Stimulated activated CD4-positive, alpha-beta T cell treated with anti-CD3 and anti-CD28 coated beads, Interleukin-1b, Interleukin-23, amount 100 ng/mL, for 48 hours (primary cell): ENCODE results near the gene TLK1.
A peak's percentile ranks its signal among the peaks of the same experiment; 100 is the strongest.

Experiments
- DNase-seq: peaks from one replicate; pipeline ENCODE4 v3.0.0-alpha.2; 2020

TLK1 gene

DNA sequence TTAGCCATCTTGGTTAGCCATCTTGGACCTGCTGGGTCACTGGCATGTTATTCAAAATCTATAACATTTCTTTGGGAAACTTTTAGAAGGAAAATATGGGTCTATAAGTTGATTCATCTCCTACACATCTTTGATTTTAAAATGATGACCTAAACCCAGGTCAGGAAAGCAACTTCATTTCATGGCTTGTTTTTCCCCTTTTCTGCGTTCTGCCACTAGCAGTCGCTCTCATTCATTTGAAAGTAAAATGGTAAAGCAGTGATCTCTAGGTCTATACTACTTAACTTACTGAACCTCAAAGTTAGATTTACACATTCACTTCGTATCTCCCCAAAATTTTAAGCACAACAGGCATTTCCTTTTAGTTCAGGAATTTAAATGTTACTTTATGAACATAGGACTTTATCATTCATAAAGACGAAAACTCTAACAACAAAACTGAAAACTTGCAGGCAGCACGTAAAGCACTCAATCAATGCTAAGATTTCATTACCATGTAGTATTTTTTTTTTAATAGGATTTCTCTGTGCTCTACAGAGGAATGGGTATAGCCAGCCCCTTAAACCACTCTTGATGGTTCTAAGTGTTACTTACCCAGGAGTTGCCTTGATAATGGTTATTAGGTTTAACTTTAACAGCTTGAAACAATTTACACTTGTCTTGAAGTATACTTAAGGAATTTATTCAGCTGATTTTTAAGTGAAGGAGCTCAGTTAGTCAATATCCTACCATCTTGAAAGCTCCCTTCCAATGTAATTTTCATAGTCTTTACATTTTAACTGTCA, 169.1 kb downstream of the TLK1 start:
- no peak for DNase-seq

DNA sequence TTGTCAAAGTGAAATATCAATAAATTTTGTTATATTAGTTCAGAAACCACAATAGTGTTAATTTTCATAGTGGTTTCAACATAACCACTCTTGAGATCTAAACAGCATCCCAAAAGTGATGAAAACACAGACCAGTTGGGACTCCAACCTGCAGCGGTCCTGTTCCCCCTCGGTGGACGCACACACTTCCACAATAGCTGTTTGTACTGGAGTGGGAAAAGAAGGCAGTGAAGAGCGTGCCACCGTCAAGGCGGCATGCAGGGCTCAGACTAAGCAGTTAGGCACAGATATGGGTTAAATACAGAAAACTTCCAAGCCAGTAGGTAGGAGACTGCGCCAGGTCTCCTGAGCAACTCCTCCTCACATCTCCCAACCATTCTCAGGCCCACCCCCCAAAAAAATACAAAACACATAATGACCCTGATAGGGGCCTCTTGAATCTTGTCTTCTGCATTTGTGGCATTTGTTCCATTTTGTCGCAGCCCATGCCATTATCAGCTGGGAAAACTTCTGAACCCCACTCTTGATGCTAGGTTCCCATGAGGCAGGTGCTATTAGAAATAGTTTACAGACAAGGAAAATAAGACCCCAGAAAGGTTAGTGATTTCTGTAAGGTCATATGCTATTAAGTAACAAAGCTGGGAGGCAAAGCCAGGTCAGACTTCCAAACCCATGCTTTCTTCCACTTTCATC, 174.0 kb downstream of the TLK1 start:
- no peak for DNase-seq

DNA sequence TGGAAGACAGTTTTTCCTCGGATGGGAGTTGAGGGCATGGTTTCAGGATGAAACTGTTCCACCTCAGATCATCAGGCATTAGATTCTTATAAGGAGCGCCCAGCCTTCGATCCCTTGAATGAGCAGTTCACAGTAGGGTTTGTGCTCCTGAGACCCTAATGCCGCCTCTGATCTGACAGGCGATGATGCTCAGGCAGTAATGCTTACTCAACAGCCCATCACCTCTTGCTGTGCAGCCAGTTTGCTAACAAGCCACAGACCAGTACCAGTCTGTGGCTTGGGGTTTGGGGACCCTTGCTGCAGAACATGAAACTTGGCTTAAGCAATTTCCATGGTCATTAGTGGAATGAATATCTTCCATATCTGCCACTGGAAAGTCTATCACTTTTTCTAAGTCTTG, 175.3 kb downstream of the TLK1 start:
- DNase-seq, result no peak

DNA sequence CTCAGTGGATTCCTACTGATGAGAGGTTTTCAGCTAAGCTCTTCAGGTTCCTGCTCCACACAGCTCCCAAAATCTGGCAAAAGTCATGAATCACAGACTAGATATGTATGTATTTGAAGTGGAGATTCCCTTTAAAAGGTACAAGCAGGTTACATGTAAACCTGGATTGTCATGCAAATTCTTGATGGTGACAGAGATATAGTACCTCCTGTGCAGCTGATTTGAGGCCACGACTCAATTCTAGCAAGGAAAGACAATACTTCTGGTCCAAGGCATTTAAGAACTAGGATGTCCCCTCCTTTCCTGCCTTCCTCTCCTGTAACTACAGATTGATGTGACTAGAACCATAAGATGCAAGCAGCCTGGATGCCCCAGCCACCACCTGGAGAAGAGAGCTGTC, 176.6 kb downstream of the TLK1 start:
- no peak for DNase-seq

DNA sequence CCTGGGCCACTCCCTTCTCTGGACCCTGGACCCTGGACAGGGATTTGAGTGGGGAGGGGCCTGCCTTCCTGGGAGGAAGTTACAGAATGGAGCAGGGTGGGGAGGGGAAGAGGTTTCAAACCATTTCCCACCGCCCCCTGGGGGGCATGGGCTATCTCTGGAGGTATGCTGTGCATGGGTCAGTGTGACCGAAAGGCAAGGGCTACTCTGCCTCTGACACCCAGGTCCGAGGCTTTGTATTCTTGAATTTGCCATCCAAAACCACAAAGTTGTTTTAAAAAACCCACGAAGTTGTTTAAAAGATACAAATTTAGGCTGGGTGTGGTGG, 184.8 kb downstream of the TLK1 start:
- DNase-seq, result no peak

DNA sequence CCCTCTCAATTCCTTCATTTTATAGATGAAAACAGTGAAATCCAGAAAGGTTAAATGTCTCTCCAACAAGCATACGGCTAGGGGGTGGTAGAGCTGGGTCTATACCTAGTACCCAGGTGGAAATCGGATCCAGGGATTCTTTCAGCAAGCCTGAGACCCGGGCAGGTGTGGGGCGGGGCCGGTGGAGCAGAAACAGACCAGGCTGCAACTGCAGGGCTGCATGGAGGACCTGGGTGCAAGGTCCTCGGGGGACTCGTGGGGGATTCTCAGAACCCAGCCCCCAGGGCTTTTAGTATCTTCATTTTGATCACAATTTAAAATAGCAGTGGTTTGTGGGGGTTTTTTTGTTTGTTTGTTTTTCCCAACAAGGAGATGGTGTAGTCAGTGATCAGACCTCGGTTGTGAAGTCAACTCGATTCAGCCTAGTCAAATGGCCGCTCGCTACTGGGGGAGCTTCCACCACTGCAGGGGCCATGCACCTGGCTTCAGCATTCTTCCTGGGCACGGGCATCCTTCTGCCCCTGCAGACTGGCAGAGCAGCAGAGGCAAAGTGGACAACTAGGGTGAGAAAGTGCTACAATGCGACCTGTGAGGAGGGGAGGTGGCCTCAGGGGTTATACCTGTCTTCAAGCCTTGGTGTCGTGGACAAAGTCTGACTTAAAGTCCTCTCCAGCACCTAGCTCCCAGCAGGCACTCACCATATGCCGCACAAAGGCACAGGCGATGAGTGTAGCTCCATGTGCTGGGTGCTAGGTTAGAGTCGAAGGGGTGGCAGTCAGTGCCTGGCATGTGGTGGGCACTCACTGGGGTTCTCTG, 185.4 kb downstream of the TLK1 start:
- no peak for DNase-seq

DNA sequence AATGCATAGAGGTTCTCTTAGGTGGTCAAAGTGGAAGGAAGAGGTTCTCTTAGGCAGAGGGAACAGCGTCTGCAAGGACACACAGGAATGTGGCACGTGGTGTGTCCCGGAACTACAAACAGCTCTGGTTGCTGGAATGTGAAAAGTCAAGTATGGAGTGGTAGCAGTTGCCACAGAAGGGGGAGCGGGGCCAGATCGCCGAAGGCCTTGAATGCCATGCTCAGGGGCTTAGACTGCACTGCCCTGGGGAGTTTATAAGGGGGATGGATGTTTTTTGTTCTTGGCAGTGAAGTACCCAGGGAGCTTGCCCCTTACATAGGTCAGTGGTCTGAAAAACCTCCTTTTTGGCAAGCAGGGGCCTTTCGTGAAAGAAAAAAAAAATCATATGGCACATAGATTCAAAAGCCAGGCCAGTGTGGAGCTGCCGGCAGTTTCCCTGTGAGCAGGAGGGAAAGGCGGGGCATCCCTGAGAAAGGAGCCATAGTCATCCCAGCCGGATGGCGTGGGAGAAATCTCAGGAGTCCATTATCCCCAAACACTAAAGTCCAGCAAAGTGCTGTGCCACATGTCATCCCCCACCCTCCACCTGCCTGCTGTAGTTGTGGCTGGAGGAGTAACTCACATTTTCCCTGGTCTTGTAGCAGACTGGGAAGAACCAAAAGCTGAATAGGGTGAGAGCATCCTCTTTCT, 186.2 kb downstream of the TLK1 start:
- no peak for DNase-seq

DNA sequence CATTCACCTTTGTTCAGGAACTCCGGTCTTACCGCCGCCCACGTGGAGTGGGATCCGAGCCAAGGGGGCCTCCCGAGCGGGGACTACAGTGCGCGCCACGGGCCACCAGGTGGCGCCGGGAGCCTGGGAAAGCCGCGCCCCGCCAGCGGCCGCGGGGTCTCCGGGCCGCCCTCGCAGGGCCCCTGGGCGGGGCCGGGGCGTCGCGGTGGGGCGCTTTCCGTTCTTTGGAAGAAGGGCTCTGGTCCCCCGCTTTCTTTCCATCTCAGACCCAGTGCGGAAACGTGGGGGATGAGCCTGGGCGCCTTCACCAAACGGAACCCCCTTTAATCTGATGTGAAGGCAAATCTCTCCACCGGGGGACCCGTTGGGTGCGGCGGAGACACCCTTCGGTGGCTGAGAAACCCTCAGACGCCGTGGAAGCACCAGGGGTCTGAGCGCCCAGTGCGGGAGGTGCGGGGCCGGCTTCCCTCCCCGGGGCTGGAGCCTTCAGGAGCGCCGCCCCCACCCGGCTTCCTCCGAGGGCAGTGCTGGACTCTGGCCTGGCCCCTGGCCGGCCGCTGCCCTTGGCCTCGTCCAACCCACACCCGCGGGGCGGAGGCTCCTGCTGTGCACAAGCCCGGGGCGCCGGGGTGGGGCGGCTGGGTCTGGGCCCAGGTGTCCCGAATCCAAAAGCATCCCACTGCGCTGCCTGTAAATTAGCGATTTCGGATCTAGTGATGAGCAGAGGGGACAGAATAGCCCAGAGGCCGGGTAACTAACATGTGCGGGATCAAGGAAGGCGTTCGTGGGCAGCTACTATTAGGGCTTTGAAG, 187.0 kb downstream of the TLK1 start:
- DNase-seq, result peak; percentile 86

DNA sequence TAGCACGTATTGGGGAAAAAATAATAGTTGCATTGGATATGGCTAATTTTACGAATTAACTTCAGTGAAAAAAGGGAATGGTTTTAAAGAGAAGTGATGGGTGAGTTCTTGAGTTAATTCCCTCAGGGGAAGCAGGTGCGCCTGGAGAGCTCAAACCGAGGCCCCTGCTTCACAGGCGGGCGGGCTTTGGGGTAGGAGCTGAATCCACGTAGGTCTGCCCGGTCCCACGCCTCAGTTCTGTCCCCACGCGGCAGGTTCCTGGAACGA, 187.5 kb downstream of the TLK1 start:
- no peak for DNase-seq

DNA sequence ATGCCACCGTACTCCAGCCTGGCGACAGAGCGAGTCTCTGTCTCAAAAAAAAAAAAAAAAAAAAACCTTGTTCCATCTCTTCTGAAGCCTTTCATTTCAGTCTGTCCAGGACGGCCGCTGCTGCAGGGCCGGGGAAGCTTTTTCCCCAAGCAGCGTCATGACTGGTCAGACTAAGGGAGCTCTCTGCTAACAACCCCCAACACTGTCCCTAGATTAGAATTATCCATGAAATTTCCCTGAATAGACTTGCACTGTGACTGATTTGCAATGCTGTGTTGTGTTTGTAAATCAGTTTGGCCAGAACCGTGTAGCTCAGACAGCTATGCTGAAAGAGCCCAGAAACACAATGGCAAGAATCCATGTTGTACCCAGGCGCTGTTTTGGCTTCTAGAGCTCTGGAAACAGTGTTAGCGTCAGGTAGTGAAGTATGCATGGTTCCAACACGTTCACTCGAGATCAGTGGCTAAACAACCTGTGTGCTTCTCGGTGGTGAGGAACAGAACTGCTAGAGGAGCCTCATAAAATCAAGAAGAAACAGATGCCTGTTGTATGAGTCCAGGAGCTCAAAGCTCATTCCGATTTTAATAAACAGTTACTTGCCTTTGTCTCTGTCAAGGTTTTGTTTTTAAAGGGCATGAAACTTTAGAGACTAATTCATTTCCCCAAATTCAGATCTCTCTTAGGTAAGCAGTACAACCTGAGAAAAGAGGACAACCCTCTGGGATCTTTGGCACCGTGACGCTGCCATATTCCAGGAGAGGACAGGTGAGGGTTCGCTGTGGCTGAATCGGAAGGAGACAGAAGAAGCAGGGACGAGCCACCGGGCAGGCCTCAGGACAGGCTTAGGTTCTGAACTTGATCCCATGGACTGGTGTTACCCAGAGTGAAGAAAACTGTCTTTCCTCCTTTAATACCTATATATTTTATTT, 188.1 kb downstream of the TLK1 start:
- DNase-seq, result no peak

DNA sequence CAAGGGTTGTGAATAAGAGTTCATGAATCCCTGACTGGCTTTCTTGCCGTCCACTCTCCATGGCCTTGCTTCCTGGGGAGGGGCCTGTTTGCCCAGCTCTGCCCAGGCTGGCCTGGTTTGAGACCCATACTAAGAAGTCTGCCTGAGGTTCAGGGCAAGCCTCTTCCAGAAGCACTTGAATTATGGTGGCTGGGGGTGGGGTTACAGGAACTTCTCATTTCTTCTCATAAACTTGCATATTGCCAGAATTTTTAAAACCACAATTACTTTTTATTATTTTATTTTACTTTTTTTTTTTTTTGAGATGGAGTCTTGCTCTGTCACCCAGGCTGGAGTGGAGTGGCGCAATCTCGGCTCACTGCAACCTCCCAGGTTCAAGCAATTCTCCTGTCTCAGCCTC, 189.6 kb downstream of the TLK1 start:
- DNase-seq, result no peak

DNA sequence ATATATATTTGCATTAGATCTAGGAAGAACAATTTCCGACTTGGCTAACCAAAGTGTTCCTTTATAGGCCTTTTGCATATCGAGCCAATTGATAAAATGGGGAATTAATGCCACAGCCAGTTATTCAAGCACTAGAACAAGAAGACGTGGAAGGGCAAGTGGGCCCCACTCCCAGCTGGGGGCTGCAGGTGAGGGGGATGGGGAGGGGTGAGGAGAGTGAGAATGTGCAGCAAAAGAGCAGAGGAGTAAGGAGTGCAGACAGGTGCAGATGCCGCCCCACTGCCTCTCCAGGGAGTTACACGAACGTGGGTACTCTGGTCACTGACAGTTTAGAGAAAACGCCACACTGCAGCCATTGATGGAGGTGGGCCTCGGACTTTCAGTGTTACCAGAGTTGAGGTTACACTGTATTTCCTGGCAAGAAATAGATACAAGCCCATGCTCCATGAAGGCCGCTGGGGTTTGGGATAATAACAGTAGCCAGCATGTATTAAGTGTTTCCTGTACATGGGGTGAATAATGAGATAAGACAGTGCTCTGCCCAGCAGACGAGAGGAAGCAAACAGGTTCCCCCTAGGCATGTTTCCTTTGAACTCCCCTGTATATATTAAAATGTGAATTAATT, 190.7 kb downstream of the TLK1 start:
- DNase-seq, result no peak

DNA sequence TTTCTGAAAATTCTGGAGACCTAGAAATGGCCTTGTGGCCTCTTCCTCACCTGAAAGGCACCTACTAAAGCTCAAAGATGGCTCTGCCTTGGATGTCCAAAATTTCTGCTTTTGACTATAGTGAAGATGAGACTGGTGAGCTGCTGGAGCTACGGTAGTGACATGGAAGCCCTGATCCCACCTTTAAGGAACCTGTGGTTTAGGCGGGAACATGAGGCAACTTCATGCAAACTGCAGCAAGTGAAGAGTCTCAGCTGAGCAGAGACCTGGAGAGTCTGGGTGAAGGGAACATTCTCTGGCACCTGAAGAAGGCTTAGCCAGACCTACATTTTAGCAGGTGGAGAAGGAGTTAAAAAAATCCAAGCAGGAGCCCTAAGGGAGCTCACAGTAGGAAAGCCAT, 191.7 kb downstream of the TLK1 start:
- DNase-seq, result no peak

DNA sequence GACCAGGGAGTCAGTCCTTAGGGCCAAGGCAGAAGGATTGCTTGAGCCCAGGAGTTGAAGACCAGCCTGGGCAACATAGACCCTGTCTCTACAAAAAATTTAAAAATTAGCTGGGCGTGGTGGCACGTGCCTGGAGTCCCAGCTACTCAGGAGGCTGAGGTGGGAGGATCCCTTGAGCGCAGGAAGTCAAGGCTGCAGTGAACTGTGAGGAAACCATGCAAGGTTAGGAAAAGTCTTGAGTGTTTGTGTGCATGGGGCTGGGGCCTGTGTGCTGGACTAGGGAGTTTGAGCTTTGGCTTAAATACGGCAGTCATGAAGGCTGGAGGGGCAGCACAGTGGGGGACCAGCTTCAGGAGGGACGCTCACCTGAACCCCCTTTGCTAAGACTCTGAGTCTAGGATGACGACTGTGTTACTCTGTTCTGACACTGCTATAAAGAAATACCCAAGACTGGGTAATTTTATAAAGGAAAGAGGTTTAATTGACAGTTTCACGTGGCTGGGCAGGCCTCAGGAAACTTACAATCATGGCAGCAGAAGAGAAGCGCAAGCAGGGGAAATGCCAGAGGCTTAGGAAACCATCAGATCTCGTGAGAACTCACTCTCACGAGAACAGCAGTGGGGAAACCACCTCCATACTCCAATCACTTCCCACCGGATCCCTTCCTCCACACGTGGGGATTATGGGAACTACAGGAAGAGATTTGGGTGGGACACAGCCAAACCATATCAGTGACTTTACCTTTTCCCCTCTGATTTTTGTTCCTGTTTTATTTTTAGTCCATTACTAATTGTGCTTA, 192.3 kb downstream of the TLK1 start:
- no peak for DNase-seq

DNA sequence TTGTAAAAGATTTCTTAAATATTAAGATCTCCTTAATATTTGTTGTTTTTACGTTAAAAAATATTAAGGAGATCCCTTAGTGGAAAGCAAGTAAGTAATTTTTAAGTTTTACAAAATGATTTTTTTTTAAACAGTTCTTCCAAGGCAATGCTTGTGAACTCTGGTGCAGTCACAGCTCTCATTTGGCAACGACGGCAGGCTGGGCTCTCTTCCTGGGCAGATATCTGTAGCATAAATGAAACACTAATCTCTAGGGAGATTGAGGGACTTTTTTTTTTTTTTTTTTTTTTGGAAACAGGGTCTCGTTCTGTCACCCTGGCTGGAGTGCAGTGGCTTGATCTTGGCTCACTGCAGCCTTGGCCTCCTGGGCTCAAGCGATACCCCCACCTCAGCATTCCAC, 193.1 kb downstream of the TLK1 start:
- DNase-seq, result no peak

DNA sequence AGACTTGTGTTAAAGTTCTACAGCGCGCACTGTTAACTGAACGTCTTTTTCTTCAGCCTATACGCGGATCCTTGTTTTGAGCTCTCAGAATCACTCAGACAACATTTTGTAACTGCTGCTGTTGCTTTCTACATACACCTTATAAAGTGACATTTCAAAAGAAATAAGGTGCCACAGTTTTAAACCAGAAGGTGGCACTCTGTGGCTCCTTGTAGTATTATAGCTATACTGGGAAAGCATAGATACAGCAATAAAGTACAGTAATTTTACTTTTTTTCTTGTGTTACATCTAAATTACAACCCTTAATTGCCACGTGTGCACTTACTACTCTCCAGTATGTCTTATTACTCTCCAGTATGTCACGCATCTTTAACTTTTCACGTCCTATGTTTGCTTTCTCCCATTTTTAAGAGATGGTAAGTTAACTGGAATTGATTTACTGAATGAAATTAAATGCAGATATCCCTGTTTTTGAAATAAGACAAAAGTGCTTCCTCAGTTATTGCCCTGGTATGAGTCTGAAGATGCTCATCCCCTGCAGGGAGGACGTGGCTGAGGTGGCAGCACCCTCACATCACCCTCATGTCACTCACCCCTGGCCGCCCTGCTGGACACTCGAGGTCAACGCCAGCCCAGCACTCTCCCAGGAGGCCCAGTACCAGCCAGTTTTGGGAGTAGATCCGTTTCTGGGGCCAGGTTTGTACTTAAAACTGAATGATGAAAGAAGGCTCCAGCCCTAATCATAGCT, 193.9 kb downstream of the TLK1 start:
- no peak for DNase-seq

DNA sequence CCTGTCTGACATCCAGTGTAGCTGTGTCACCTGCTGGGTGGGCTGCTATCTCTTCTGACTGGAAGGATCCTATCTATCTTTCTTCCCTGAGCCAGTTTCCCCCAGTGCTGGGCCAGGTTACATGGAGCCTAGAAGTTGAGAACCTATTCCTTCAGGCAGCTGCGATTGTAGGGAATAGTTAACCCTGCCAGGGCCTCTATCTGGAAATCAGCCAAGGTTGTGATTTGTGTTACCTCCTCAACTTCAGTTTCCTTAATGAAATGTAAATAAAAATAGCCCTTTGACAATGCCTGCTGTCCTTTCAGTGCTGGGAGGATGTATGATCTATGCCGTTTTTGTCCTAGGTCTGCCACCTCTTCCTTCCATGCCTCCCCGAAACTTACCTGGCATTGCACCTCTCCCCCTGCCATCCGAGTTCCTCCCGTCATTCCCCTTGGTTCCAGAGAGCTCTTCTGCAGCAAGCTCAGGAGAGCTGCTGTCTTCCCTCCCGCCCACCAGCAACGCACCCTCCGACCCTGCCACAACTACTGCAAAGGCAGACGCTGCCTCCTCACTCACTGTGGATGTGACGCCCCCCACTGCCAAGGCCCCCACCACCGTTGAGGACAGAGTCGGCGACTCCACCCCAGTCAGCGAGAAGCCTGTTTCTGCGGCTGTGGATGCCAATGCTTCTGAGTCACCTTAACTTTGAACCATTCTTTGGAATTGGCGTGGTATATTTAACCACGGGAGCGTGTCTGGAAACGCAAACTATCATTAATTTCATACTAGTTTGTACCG, 195.1 kb downstream of the TLK1 start:
- no peak for DNase-seq

DNA sequence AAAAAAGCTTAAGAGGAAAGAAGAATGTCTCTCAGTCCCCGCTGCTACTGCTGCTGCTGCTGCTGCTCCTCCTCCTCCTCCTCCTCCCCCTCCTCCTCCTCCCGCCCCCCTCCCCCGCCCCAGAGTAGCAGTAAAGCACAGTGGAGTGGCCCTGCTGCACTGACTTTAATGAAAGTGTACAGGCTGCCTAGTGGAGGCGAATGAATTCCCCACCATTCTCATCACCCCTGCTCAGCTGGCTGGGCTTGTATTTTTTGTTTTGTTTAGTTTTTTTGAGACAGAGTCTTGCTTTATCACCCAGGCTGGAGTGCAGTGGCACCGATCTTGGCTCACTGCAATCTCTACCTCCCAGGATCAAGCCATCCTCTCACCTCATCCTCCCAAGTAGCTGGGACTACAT, 197.3 kb downstream of the TLK1 start:
- DNase-seq, result no peak

DNA sequence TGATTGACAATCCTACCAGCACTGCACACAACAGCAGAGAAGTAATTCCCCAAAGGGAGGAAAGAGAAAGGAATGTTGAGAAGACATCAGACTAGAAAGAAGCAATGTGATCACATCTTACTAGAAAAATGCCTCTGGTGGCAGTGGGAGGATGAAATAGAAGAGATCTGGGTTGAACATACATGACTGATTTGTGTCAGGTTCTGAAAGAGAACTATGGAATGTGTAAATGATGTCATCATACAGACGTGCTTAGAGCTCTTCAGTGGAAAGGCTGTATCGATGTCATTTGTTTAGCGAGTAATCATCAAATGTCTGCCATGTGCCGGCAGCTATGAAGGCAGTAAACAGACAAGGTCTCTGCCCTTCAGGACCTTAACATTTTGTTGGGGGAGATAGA, 206.8 kb downstream of the TLK1 start:
- DNase-seq, result no peak
